Colon (tissue), 2 donors: ENCODE measurements around the gene MED4.
"Not testable (repeated sequence)": the region's sequence is repeated elsewhere in the genome, so short reads cannot be mapped to it uniquely, and the experiment has no call there.

Experiments used
- FAIRE-seq: peaks from 2 replicates; lab custom pipeline; 2012; peaks lifted over from hg19 to GRCh38; lab: Jason Lieb, UNC
- donor health status: control.
- donor health status: control.

MED4 gene

DNA sequence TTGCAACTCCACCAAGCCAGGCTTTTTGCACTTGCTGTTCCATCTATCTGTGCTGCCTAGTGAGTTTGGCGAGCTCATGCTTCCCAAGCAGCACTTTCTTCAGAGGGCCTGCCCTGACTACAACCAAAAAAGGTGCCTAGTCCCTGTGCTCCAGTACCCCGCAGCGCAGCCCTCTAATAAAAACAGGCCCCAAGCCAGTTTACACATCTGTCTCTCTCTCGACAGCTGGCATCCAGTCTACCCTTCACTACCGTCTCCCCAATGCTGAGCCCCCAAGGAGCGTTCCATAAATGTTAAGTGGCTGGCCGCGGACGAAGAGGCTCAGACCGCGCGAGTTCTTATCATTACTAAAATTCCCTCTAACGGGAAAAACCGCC, 512 bp downstream of the MED4 start:
- no peak for FAIRE-seq

DNA sequence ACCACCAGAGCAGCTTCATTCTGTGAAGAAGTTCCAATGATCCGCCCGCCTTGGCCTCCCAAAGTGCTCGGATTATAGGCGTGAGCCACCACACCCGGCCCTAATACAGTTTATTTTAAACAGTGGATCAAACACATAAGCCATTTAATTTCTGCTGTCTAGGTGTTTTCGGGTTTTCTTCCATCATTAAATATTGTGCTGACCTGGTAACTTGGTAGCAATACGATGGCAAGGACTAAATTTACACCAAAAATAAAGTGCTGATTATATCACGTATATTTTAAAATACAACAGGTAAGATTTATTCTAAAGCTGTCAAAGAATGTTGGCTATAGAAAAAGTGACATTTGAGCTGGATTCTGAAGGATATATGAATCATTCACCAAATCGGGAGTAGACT, 1.3 kb downstream of the MED4 start:
- FAIRE-seq = no peak

- no peak for FAIRE-seq
Measured at GRCh38 chr13:48086272-48086671, 8.6 kb downstream of the MED4 start.

GRCh38 chr13:48081739-48082138, 13.2 kb downstream of the MED4 start:
- FAIRE-seq = no peak

DNA sequence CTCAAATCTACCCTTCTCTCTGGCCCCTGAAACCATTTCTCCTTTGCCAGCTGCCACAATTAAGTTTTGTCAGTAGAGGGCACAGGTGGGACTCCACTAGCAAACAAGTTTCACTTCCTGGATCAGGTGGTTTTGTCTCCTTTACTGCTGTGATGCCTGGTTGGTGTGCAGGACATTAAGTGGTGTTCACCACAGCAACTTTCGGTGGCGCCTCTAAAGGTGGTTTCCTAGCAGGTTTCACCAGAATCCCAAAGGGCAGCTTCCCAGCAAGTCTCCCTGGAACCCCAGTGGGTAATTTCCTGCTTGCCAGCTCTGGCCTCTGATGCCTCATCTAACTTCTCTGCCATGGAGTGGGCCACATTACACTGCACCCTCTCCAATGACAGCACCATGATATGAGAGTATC, 16.6 kb downstream of the MED4 start:
- no peak for FAIRE-seq

- no peak for FAIRE-seq
Measured at GRCh38 chr13:48074006-48074405, 20.9 kb downstream of the MED4 start.

DNA sequence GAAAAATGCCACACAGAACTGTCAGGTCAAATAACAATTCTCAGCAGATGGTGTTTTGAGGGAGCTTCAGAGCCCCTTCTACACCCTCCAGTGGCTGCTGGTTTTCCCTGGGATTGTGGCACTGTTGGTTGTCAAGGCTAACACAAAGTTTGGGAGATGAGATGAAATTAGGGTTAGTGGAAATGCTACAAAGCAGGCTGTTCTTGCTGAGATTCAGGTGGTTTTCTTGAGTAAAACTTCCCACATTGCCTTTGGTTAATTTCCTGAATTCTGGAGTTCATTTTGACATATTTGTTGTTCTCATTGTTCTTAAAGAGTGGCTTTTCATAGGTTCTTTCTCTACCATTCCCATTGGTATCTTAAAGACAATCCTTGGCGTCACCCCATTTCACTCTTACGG, 22.1 kb downstream of the MED4 start:
- FAIRE-seq = no peak

GRCh38 chr13:48072304-48072703, 22.6 kb downstream of the MED4 start:
- FAIRE-seq = no peak

DNA sequence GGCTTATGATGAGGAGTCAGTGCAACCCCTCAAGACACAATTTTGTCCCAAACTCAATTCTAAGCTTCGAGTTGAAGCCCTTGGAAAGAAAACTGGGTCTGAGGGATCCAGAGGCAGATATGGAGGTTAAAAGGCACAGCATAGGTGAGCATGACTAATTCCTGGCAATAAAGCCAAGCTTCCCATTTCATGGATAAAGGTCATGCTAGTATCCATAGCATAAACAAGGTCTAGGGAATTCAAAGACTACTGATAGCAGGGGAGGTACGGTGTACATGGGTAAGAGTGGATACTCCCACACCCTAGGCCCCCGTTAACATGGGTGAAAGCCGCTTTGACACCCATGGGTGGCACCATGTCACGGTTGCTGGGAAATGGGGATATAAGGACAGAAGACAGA, 24.0 kb downstream of the MED4 start:
- no peak for FAIRE-seq

DNA sequence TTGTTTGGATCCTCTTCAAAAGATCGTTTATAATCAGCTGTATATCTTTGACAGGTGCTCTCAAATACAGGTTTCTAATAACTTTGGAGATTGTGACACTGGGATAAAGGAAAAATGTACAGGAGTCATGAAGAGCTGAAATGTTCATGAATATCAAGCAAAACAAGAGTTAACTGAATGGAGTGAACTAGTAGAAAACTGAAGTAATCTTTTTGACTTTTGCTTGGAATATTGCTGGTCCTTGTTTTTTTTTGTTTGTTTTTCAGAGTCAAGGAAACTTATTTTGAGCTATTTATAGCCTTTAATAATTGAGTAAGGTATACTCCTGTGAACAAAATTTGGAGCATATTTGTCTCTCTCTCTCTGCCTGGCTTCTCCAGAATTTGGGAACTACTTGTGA, 25.3 kb downstream of the MED4 start:
- FAIRE-seq = no peak

DNA sequence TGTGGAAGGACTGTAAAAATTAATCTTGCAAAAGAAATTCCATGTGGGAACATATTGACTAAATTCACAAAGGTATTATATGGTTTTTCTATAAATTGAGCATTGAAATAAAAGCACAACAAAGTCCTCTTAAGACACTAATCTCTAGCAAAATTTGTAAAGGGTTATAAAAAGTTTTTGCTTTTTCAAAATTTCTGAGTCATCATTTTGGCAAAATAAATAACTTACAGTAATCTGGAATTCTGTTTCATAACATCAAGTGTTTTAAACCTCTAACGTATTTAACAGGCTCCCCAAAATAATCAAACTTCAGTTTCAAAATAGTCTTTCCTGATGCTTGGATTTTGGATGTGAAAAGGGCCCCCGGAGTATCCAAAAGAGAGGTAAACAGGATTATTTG, 26.0 kb downstream of the MED4 start:
- no peak for FAIRE-seq

DNA sequence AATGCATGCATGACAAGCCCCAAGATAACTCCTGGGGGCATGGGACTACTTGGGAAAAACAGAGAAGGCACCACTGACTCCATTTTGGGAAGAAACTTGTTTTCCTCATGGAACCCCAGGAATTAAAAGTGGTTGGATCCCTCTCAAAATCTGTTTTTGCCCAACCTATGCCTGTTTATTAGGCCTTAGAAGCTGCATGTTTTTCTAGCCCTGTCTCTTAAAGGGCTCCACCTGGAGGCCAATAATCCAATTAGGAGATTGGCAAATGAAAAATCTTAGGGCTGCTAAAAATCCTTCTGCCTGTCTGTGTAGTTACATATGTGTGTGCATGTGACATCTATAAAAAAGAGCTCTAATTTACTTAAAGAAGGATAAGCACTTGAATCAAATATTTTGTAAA, 26.9 kb downstream of the MED4 start:
- FAIRE-seq = no peak

GRCh38 chr13:48066310-48066989, 28.5 kb downstream of the MED4 start:
- FAIRE-seq = no peak

DNA sequence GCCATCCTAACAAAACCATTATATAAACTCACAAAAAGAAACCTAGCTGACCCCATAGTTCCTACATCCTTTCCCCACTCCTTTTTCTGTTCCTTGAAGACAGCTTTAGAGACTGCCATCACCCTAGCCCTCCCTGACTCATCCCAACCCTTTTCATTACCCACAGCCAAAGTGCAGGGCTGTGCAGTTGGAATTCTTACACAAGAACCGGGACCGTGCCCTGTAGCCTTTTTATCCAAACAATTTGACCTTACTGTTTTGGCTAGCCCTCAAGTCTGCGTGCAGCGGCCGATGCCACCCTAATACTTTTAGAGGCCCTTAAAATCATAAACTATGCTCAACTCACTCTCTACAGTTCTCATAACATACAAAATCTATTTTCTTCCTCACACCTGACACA, 35.0 kb downstream of the MED4 start:
- FAIRE-seq = not testable (repeated sequence)

DNA sequence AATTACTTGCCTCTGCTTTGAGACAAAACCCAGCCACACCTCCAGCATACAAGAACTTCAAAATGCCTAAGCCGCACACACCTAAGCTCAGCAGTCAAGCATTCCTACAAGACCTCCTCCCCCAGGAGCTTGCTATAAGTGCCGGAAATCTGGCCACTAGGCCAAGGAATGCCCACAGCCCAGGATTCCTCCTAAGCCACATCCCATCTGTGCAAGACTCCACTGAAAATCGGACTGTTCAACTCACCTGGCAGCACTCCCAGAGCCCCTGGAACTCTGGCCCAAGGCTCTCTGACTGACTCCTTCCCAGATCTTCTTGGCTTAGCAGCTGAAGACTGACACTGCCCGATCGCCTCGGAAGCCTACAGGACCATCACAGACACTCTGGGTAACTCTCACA, 36.4 kb downstream of the MED4 start:
- FAIRE-seq = not testable (repeated sequence)

- no peak for FAIRE-seq
Measured at GRCh38 chr13:48055712-48056111, 39.2 kb downstream of the MED4 start.

DNA sequence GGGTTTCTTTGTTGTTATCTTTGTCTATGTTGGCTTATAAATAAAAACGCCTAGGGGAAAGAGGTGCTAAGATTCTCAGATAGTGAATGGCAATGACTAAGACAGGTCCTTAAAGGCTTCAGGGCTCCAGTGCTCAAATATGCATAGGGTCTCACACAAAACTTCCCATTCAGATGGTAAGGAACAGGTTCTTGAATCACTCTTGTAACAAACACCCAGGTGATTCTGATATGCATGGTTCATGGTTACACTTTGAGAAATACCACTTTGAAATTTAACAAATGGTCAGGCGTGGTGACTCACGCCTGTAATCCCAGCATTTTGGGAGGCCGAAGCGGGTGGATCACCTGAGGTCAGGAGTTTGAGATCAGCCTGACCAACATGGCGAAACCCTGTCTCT, 40.3 kb downstream of the MED4 start:
- FAIRE-seq = no peak

DNA sequence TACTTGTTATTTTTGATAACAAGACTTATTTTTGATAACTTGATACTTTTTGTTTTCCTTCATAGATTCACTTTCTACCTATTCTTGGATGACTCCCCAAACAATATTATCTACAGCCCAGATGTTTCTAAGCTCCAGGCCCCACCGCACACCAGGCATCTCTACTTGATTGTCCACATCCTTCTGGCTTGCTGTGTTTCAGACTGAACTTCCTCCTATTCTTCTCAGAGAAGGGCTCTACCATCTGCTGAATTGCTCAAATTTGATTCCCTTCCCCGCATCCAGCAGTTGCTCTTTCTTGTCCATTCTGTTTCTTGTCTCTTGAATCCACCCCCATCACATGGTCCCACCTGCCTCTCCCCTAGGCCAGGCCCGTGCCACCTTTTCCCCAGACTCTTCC, 44.4 kb downstream of the MED4 start:
- FAIRE-seq = no peak

DNA sequence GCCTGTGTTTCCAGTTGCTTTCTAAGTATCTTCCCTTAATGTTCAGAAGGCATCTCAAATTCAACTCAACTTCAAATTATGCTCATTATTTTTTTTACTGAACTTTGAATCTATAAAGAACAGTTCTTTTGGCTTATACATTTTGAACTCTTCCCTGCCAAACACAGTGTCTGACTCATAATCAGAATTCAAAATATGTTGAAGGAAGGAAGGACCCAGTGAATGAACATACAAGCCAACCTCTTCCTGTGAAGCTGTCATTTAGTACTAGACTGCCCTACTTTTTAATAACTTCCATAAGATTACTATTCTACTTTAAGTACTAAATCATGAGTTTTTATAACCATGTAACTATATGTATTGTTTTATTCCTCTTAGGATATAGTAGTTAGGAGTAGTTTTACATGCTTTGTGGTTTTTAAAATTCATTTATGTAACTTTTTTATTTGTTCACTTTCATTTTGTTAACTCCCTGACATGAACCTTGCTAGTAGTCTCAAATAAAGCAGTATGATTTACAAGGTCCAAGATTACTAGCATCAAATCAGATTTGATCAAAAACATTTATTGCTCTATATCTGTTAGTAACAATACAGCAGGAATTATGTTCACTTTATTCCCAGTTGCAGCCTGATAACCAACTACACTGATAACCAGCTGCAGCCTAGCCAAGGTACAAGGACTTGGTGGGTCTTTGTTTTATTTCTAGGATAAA, 51.0 kb downstream of the MED4 start:
- no peak for FAIRE-seq

- peak; percentile 75 for FAIRE-seq
Measured at GRCh38 chr13:48042894-48043293, 52.0 kb downstream of the MED4 start.

- no peak for FAIRE-seq
Measured at GRCh38 chr13:48040896-48041295, 54.0 kb downstream of the MED4 start.

GRCh38 chr13:48040049-48040448, 54.9 kb downstream of the MED4 start:
- FAIRE-seq = no peak

DNA sequence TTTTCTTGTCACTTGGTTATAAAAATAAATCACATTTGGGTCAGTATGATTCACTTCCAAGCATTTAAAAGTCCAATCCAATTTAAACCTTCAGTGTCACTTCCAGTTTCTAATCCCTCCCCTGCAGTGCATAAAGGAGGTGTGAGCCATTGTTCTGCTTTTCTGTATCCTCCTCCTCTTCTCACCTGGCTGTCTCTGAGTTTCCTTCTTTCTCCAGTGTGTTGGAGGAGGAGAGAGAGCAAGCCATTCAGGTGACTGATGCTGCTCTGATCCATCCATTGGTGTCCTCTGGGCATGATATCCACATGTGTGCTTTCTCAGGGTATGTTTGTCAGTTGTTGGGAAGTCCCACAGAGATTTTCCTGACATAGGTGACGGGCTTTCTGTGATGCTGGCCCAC, 56.1 kb downstream of the MED4 start:
- FAIRE-seq = no peak
